HepG2 (cell line): ENCODE results near the gene GPRIN1. TPM values are rescaled to one million over a fixed set of nuclear protein-coding genes. Genes with fewer than 3 reads are reported as not detected.
A peak's percentile ranks its signal among the peaks of the same experiment; 100 is the strongest.

ENCODE experiments used
- CAMTA2 ChIP-seq: sonication (generic); formaldehyde crosslinking; IDR thresholded peaks from 2 replicates; pipeline ENCODE4 v1.4.0; 2020; ENCODE audit warnings: mild to moderate bottlenecking, missing genetic modification reagents, borderline replicate concordance
- CSRNP2 ChIP-seq: sonication (generic); formaldehyde crosslinking; conservative IDR thresholded peaks from 2 replicates; pipeline ENCODE4 v1.8.0; 2022; ENCODE audit warnings: low read depth, missing genetic modification reagents
- FOSL1 ChIP-seq: sonication (generic); formaldehyde crosslinking; IDR thresholded peaks from 2 replicates; pipeline ENCODE4 v1.9.0; 2021; ENCODE audit warnings: missing genetic modification reagents, borderline replicate concordance
- GMEB1 ChIP-seq: sonication (generic); formaldehyde crosslinking; IDR thresholded peaks from 2 replicates; pipeline ENCODE4 v1.5.1; 2020; ENCODE audit warnings: missing genetic modification reagents, mild to moderate bottlenecking, borderline replicate concordance
- HDAC1 ChIP-seq: sonication (generic); formaldehyde crosslinking; IDR thresholded peaks from 2 replicates; pipeline ENCODE4 v1.5.1; 2020; ENCODE audit warnings: mild to moderate bottlenecking, missing genetic modification reagents
- KLF16 ChIP-seq, 2 experiments: sonication (generic) in 1 of 2; formaldehyde crosslinking in 1 of 2; IDR thresholded peaks; 2 replicates each; pipeline versions ENCODE4 v1.6.1 to v1.8.0; 2016 to 2023; ENCODE audit warnings: missing genetic modification reagents in 2 of 2, missing compliant biosample characterization in 1 of 2
- SATB2 ChIP-seq: sonication (generic); formaldehyde crosslinking; IDR thresholded peaks from 2 replicates; pipeline ENCODE4 v1.5.0; 2020; ENCODE audit warnings: missing genetic modification reagents
- SRSF1 ChIP-seq: fragments of 200-400 bp; formaldehyde crosslinking; optimal IDR thresholded peaks from 2 replicates; pipeline ENCODE3; 2017; ENCODE audit warnings: mild to moderate bottlenecking, low read depth, low read length, moderate library complexity
- SSRP1 ChIP-seq: IDR thresholded peaks from 2 replicates; pipeline ENCODE4 v1.6.1; 2016; ENCODE audit warnings: control low read depth
- ZBTB39 ChIP-seq: sonication (generic); formaldehyde crosslinking; IDR thresholded peaks from 2 replicates; pipeline ENCODE4 v1.5.0; 2020; ENCODE audit warnings: missing genetic modification reagents
- ZFP91 ChIP-seq: sonication (generic); formaldehyde crosslinking; IDR thresholded peaks from 2 replicates; pipeline ENCODE4 v1.9.0; 2022; ENCODE audit warnings: missing genetic modification reagents, mild to moderate bottlenecking, borderline replicate concordance
- ZNF225 ChIP-seq: sonication (generic); formaldehyde crosslinking; IDR thresholded peaks from 2 replicates; pipeline ENCODE4 v1.4.0; 2020; ENCODE audit warnings: mild to moderate bottlenecking, missing genetic modification reagents
- ZNF614 ChIP-seq: IDR thresholded peaks from 2 replicates; pipeline ENCODE4 v1.6.1; 2018; ENCODE audit warnings: missing biosample characterization, missing genetic modification reagents, inconsistent platforms, borderline replicate concordance
- ZNF761 ChIP-seq: sonication (generic); formaldehyde crosslinking; conservative IDR thresholded peaks from 2 replicates; pipeline ENCODE4 v1.4.0; 2020; ENCODE audit warnings: mild to moderate bottlenecking, missing genetic modification reagents
- ZSCAN30 ChIP-seq: sonication (generic); formaldehyde crosslinking; IDR thresholded peaks from 2 replicates; pipeline ENCODE4 v1.5.0; 2020; ENCODE audit warnings: mild to moderate bottlenecking, missing genetic modification reagents
- polyA plus RNA-seq, 8 experiments: library from polyadenylated mRNA; depleted of rRNA in 3 of 8; stranded (reverse) in 7 of 8; unstranded in 1 of 8; fragments of >200 nt; fragmentation: Illumina TruSeq in 4 of 8; extraction: Trizol in 4 of 8; gene quantifications; 2 replicates each; pipeline versions ENCODE4 v1.2.1 to v1.2.3, GENCODE V29; 2011 to 2016; ENCODE audit warnings: low read depth in 4 of 8, missing spikeins in 1 of 8, mixed read lengths in 1 of 8; ENCODE audit not compliant: insufficient read depth in 1 of 8
- total RNA-seq, 5 experiments: library from RNA; depleted of rRNA; stranded (reverse); fragments of >200 nt; fragmentation: Illumina TruSeq; extraction: Trizol; gene quantifications; 2 replicates each; pipeline ENCODE4 v1.2.3, GENCODE V29; 2016; ENCODE audit warnings: low read depth in 1 of 5
- TF ChIP-seq, protein P1 (sequence below): IDR thresholded peaks from 2 replicates; pipeline ENCODE4 v1.6.1; 2012; ENCODE audit warnings: low read length, improper control_type of control experiment
- TF ChIP-seq, protein P2 (sequence below): sonication (generic); formaldehyde crosslinking; IDR thresholded peaks from 2 replicates; pipeline ENCODE4 v1.4.0; 2020; ENCODE audit warnings: mild to moderate bottlenecking, low read depth, missing genetic modification reagents

Gene GPRIN1
- total and polyA plus RNA-seq, 2 of the 13 experiments (the other 11 are each of a cell fraction or from before 2014, with no cell fraction given), result 0.32 to 2.0 TPM

GRCh38 chr5:176550275-176550831 lies 59.6 kb downstream of the GPRIN1 start (continued):
- TF ChIP-seq ZFP91 (CRISPR knock-in tag) (no peak; the same call in 1 of the 2 replicates), CAMTA2 (CRISPR knock-in tag) (no peak), ZNF614 (CRISPR knock-in tag) (no peak), CSRNP2 (CRISPR knock-in tag) (no peak), ZSCAN30 (CRISPR knock-in tag) (no peak), SATB2 (CRISPR knock-in tag) (no peak), SRSF1 (no peak), ZNF225 (CRISPR knock-in tag) (no peak), SSRP1 (CRISPR knock-in tag) (no peak), HDAC1 (0 out of 2 replicates have a peak, but pooled peaks have one; percentile 30), ZNF761 (CRISPR knock-in tag) (no peak), FOSL1 (no peak), ZBTB39 (no peak), GMEB1 (no peak), KLF16 (CRISPR knock-in tag; IDR thresholded peaks at IDR 0.05) (no peak)
- TF ChIP-seq, protein P1, sequence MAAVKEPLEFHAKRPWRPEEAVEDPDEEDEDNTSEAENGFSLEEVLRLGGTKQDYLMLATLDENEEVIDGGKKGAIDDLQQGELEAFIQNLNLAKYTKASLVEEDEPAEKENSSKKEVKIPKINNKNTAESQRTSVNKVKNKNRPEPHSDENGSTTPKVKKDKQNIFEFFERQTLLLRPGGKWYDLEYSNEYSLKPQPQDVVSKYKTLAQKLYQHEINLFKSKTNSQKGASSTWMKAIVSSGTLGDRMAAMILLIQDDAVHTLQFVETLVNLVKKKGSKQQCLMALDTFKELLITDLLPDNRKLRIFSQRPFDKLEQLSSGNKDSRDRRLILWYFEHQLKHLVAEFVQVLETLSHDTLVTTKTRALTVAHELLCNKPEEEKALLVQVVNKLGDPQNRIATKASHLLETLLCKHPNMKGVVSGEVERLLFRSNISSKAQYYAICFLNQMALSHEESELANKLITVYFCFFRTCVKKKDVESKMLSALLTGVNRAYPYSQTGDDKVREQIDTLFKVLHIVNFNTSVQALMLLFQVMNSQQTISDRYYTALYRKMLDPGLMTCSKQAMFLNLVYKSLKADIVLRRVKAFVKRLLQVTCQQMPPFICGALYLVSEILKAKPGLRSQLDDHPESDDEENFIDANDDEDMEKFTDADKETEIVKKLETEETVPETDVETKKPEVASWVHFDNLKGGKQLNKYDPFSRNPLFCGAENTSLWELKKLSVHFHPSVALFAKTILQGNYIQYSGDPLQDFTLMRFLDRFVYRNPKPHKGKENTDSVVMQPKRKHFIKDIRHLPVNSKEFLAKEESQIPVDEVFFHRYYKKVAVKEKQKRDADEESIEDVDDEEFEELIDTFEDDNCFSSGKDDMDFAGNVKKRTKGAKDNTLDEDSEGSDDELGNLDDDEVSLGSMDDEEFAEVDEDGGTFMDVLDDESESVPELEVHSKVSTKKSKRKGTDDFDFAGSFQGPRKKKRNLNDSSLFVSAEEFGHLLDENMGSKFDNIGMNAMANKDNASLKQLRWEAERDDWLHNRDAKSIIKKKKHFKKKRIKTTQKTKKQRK, result no peak
- TF ChIP-seq, protein P2, sequence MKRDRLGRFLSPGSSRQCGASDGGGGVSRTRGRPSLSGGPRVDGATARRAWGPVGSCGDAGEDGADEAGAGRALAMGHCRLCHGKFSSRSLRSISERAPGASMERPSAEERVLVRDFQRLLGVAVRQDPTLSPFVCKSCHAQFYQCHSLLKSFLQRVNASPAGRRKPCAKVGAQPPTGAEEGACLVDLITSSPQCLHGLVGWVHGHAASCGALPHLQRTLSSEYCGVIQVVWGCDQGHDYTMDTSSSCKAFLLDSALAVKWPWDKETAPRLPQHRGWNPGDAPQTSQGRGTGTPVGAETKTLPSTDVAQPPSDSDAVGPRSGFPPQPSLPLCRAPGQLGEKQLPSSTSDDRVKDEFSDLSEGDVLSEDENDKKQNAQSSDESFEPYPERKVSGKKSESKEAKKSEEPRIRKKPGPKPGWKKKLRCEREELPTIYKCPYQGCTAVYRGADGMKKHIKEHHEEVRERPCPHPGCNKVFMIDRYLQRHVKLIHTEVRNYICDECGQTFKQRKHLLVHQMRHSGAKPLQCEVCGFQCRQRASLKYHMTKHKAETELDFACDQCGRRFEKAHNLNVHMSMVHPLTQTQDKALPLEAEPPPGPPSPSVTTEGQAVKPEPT (CRISPR knock-in tag), result no peak
